HepG2 (cell line): ENCODE data around the gene DCTN1. TPM values are rescaled to one million over a fixed set of nuclear protein-coding genes. Genes with fewer than 3 reads are reported as not detected.

Source experiments
- BORCS8-MEF2B ChIP-seq: sonication (generic); formaldehyde crosslinking; IDR thresholded peaks from 2 replicates; pipeline ENCODE4 v1.8.0; 2022; ENCODE audit warnings: mild to moderate bottlenecking, missing genetic modification reagents
- HOXD1 ChIP-seq: sonication (generic); formaldehyde crosslinking; IDR thresholded peaks from 2 replicates; pipeline ENCODE4 v1.5.0; 2020; ENCODE audit warnings: missing genetic modification reagents
- MAFK ChIP-seq, 2 experiments: IDR thresholded peaks in 1 of 2; conservative IDR thresholded peaks in 1 of 2; 2 replicates each; pipeline ENCODE4 v1.6.1; 2011; ENCODE audit warnings: improper control_type of control experiment in 2 of 2, low read length in 2 of 2
- NONO ChIP-seq, 2 experiments: fragments of 450-650 bp in 1 of 2; sonication (generic) in 1 of 2; formaldehyde crosslinking in 1 of 2; IDR thresholded peaks in 1 of 2; conservative IDR thresholded peaks in 1 of 2; 2 replicates each; pipeline versions ENCODE4 v1.6.1 to v1.8.0; 2017 to 2022; ENCODE audit warnings: mild to moderate bottlenecking in 1 of 2, missing genetic modification reagents in 1 of 2, moderate library complexity in 1 of 2
- NR2F2 ChIP-seq: IDR thresholded peaks from 2 replicates; pipeline ENCODE4 v1.6.1; 2012; ENCODE audit warnings: low read depth, inconsistent platforms, borderline replicate concordance
- XRCC5 ChIP-seq: fragments of 200-400 bp; formaldehyde crosslinking; optimal IDR thresholded peaks from 2 replicates; pipeline ENCODE3; 2017; ENCODE audit warnings: mild to moderate bottlenecking, low read length
- ZFX ChIP-seq: sonication (generic); formaldehyde crosslinking; IDR thresholded peaks from 2 replicates; pipeline ENCODE4 v1.4.0; 2020; ENCODE audit warnings: mild to moderate bottlenecking, low read depth, missing genetic modification reagents, moderate library complexity
- ZNF354B ChIP-seq: sonication (generic); formaldehyde crosslinking; IDR thresholded peaks from 2 replicates; pipeline ENCODE4 v1.8.0; 2022; ENCODE audit warnings: mild to moderate bottlenecking, missing genetic modification reagents
- ZNF550 ChIP-seq: sonication (generic); formaldehyde crosslinking; IDR thresholded peaks from 2 replicates; pipeline ENCODE4 v1.4.0; 2020; ENCODE audit warnings: mild to moderate bottlenecking, missing genetic modification reagents, borderline replicate concordance
- ZNF589 ChIP-seq: sonication (generic); formaldehyde crosslinking; conservative IDR thresholded peaks from 2 replicates; pipeline ENCODE4 v1.8.0; 2022; ENCODE audit warnings: mild to moderate bottlenecking, moderate library complexity, missing genetic modification reagents
- ZNF841 ChIP-seq: sonication (generic); formaldehyde crosslinking; IDR thresholded peaks from 2 replicates; pipeline ENCODE4 v1.8.1; 2023; ENCODE audit warnings: missing genetic modification reagents, borderline replicate concordance
- polyA plus RNA-seq, 8 experiments: library from polyadenylated mRNA; depleted of rRNA in 3 of 8; stranded (reverse) in 7 of 8; unstranded in 1 of 8; fragments of >200 nt; fragmentation: Illumina TruSeq in 4 of 8; extraction: Trizol in 4 of 8; gene quantifications; 2 replicates each; pipeline versions ENCODE4 v1.2.1 to v1.2.3, GENCODE V29; 2011 to 2016; ENCODE audit warnings: low read depth in 4 of 8, missing spikeins in 1 of 8, mixed read lengths in 1 of 8; ENCODE audit not compliant: insufficient read depth in 1 of 8
- total RNA-seq, 5 experiments: library from RNA; depleted of rRNA; stranded (reverse); fragments of >200 nt; fragmentation: Illumina TruSeq; extraction: Trizol; gene quantifications; 2 replicates each; pipeline ENCODE4 v1.2.3, GENCODE V29; 2016; ENCODE audit warnings: low read depth in 1 of 5
- TF ChIP-seq, protein P1 (sequence below): sonication (generic); formaldehyde crosslinking; conservative IDR thresholded peaks from 2 replicates; pipeline ENCODE4 v1.4.0; 2020; ENCODE audit warnings: mild to moderate bottlenecking, missing genetic modification reagents, moderate library complexity
- TF ChIP-seq, protein P2 (sequence below): sonication (generic); formaldehyde crosslinking; IDR thresholded peaks from 2 replicates; pipeline ENCODE4 v1.8.0; 2023; ENCODE audit warnings: mild to moderate bottlenecking, missing genetic modification reagents
- TF ChIP-seq, protein P3 (sequence below): IDR thresholded peaks from 2 replicates; pipeline ENCODE4 v1.6.1; 2012; ENCODE audit warnings: inconsistent platforms
- TF ChIP-seq, protein P4 (sequence below): sonication (generic); formaldehyde crosslinking; IDR thresholded peaks from 2 replicates; pipeline ENCODE4 v1.9.0; 2021; ENCODE audit warnings: missing genetic modification reagents, borderline replicate concordance
- TF ChIP-seq, protein P5 (sequence below): sonication (generic); formaldehyde crosslinking; IDR thresholded peaks from 2 replicates; pipeline ENCODE4 v1.4.0; 2020; ENCODE audit warnings: missing genetic modification reagents
- TF ChIP-seq, protein P6 (sequence below): IDR thresholded peaks from 2 replicates; pipeline ENCODE4 v1.6.1; 2016; ENCODE audit warnings: missing genetic modification reagents, missing compliant biosample characterization

DCTN1 gene
- total and polyA plus RNA-seq, 2 of the 13 experiments (the other 11 are each of a cell fraction or from before 2014, with no cell fraction given) = 73.2 to 122 TPM

DNA sequence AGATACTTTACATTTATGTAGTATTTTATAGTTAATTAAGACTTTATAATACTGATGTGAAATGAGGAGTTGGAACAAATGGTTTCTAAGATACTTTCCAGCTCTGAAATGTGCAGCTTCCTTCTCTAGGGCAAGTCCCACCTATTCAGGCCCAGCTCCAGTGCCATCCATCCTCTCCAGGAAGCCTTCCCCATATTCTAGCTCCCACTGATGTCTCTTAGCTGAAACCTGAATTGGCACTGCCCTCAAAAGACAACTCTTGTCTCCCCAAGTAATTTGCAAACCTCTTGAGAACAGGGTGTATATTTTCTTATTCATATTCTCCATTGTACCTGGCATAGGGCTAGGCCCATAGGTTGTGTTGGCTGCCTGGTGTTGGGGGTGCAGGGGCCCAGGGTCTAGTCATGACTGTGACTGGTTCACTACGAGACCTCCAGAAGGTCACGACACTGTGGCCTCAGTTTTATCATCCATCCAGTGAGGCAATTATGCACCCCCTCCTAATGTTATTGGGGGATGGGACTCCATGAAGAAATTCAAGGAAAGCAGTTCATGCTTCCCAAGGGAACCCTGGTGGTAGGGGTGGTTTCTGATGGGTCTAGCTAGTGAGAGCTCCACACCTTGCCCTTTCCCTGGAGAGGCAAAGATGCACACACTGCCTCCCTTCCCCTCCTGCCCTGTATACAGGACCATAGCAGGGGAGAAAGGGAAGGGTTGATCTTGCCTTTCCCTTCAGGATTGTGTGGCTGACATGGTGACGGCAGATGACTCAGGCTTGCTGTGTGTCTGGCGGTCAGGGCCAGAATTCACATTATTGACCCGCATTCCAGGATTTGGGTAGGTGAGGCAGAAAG, 44.3 kb upstream of the DCTN1 start (continued):
- TF ChIP-seq, protein P1, sequence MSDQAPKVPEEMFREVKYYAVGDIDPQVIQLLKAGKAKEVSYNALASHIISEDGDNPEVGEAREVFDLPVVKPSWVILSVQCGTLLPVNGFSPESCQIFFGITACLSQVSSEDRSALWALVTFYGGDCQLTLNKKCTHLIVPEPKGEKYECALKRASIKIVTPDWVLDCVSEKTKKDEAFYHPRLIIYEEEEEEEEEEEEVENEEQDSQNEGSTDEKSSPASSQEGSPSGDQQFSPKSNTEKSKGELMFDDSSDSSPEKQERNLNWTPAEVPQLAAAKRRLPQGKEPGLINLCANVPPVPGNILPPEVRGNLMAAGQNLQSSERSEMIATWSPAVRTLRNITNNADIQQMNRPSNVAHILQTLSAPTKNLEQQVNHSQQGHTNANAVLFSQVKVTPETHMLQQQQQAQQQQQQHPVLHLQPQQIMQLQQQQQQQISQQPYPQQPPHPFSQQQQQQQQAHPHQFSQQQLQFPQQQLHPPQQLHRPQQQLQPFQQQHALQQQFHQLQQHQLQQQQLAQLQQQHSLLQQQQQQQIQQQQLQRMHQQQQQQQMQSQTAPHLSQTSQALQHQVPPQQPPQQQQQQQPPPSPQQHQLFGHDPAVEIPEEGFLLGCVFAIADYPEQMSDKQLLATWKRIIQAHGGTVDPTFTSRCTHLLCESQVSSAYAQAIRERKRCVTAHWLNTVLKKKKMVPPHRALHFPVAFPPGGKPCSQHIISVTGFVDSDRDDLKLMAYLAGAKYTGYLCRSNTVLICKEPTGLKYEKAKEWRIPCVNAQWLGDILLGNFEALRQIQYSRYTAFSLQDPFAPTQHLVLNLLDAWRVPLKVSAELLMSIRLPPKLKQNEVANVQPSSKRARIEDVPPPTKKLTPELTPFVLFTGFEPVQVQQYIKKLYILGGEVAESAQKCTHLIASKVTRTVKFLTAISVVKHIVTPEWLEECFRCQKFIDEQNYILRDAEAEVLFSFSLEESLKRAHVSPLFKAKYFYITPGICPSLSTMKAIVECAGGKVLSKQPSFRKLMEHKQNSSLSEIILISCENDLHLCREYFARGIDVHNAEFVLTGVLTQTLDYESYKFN (CRISPR knock-in tag) = no peak; the same call in 1 of the 2 replicates
- TF ChIP-seq, protein P2, sequence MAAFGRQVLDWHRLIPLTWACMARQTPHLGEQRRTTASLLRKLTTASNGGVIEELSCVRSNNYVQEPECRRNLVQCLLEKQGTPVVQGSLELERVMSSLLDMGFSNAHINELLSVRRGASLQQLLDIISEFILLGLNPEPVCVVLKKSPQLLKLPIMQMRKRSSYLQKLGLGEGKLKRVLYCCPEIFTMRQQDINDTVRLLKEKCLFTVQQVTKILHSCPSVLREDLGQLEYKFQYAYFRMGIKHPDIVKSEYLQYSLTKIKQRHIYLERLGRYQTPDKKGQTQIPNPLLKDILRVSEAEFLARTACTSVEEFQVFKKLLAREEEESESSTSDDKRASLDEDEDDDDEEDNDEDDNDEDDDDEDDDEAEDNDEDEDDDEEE (CRISPR knock-in tag) = peak; percentile 78; the same call in 1 of the 2 replicates
- no peak for TF ChIP-seq NONO (IDR thresholded peaks at IDR 0.05)
- TF ChIP-seq NONO (CRISPR knock-in tag; conservative IDR thresholded peaks at IDR 0.05) = no peak
- TF ChIP-seq ZNF841 (CRISPR knock-in tag) = no peak
- TF ChIP-seq XRCC5 = no peak
- TF ChIP-seq BORCS8-MEF2B (CRISPR knock-in tag) = peak; percentile 18; the same call in 1 of the 2 replicates
- TF ChIP-seq NR2F2 = peak; percentile 26
- no peak for TF ChIP-seq HOXD1 (CRISPR knock-in tag)
- TF ChIP-seq, protein P3, sequence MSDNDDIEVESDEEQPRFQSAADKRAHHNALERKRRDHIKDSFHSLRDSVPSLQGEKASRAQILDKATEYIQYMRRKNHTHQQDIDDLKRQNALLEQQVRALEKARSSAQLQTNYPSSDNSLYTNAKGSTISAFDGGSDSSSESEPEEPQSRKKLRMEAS = no peak; the same call in 1 of the 2 replicates
- TF ChIP-seq, protein P4, sequence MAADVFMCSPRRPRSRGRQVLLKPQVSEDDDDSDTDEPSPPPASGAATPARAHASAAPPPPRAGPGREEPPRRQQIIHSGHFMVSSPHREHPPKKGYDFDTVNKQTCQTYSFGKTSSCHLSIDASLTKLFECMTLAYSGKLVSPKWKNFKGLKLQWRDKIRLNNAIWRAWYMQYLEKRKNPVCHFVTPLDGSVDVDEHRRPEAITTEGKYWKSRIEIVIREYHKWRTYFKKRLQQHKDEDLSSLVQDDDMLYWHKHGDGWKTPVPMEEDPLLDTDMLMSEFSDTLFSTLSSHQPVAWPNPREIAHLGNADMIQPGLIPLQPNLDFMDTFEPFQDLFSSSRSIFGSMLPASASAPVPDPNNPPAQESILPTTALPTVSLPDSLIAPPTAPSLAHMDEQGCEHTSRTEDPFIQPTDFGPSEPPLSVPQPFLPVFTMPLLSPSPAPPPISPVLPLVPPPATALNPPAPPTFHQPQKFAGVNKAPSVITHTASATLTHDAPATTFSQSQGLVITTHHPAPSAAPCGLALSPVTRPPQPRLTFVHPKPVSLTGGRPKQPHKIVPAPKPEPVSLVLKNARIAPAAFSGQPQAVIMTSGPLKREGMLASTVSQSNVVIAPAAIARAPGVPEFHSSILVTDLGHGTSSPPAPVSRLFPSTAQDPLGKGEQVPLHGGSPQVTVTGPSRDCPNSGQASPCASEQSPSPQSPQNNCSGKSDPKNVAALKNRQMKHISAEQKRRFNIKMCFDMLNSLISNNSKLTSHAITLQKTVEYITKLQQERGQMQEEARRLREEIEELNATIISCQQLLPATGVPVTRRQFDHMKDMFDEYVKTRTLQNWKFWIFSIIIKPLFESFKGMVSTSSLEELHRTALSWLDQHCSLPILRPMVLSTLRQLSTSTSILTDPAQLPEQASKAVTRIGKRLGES = no peak
- peak; percentile 86; the same call in 1 of the 2 replicates for TF ChIP-seq ZNF354B (CRISPR knock-in tag)
- no peak for TF ChIP-seq MAFK (conservative IDR thresholded peaks at IDR 0.05 in 1 of 2, IDR thresholded peaks at IDR 0.05 in 1 of 2; ENCODE audit: low read length in 2 of 2)
- 0 out of 2 replicates have a peak, but pooled peaks have one; percentile 9 for TF ChIP-seq ZNF550 (CRISPR knock-in tag)
- TF ChIP-seq ZNF589 (CRISPR knock-in tag) = no peak
- no peak; the same call in 1 of the 2 replicates for TF ChIP-seq ZFX (CRISPR knock-in tag)
- TF ChIP-seq, protein P5, sequence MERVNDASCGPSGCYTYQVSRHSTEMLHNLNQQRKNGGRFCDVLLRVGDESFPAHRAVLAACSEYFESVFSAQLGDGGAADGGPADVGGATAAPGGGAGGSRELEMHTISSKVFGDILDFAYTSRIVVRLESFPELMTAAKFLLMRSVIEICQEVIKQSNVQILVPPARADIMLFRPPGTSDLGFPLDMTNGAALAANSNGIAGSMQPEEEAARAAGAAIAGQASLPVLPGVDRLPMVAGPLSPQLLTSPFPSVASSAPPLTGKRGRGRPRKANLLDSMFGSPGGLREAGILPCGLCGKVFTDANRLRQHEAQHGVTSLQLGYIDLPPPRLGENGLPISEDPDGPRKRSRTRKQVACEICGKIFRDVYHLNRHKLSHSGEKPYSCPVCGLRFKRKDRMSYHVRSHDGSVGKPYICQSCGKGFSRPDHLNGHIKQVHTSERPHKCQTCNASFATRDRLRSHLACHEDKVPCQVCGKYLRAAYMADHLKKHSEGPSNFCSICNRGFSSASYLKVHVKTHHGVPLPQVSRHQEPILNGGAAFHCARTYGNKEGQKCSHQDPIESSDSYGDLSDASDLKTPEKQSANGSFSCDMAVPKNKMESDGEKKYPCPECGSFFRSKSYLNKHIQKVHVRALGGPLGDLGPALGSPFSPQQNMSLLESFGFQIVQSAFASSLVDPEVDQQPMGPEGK (CRISPR knock-in tag) = 0 out of 2 replicates have a peak, but pooled peaks have one; percentile 15
- TF ChIP-seq, protein P6, sequence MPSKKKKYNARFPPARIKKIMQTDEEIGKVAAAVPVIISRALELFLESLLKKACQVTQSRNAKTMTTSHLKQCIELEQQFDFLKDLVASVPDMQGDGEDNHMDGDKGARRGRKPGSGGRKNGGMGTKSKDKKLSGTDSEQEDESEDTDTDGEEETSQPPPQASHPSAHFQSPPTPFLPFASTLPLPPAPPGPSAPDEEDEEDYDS (CRISPR knock-in tag) = no peak
